BJ (cell line): ENCODE results near the gene SUCLA2. TPM values are rescaled to one million over a fixed set of nuclear protein-coding genes. Genes with fewer than 3 reads are reported as not detected.

ENCODE experiments used
- CTCF ChIA-PET: fragments of 350-600 bp; formaldehyde crosslinking; extraction: SDS; loops from one replicate; lab custom pipeline; 2021; ENCODE audit warnings: antibody characterized with exemption, inconsistent platforms; lab: Yijun Ruan, JAX
- POLR2A ChIA-PET: fragments of 300-600 bp; sonication (Branson Sonifier 250); formaldehyde crosslinking; extraction: SDS; loops from one replicate; lab custom pipeline; 2021; ENCODE audit warnings: antibody characterized with exemption; lab: Charles Lee
- DNase-seq: peaks from one replicate; pipeline ENCODE4 v3.0.0-alpha.2; 2011; ENCODE audit warnings: low read depth
- H3K27me3 ChIP-seq: 2 replicates; pipeline ENCODE4 v1.6.0; 2011; ENCODE audit warnings: low read length; ENCODE audit not compliant: control insufficient read depth, insufficient read depth
- H3K36me3 ChIP-seq: 2 replicates; pipeline ENCODE4 v1.5.1; 2011; ENCODE audit warnings: low read length; ENCODE audit not compliant: control insufficient read depth, insufficient read depth
- H3K4me3 ChIP-seq: 2 replicates; pipeline ENCODE4 v1.5.1; 2011; ENCODE audit warnings: low read depth, mild to moderate bottlenecking, control low read depth, low read length
- CTCF ChIP-seq: IDR thresholded peaks from 2 replicates; pipeline ENCODE4 v1.5.1; 2011; ENCODE audit warnings: low read depth, mild to moderate bottlenecking, control low read depth, inconsistent platforms, low read length, moderate library complexity; ENCODE audit not compliant: insufficient read depth
- polyA plus RNA-seq: library from polyadenylated mRNA; depleted of rRNA; stranded (reverse); fragments of >200 nt; gene quantifications from 2 replicates; pipeline ENCODE4 v1.2.3, GENCODE V29; 2011

The SUCLA2 gene
- polyA plus RNA-seq, 1 experiment: 19.1 TPM

GRCh38 chr13:48040049-48040448 is 39.0 kb upstream of the SUCLA2 start:
- H3K27me3 ChIP-seq: no peaks in the 10 kb centered on the region
- TF ChIP-seq CTCF: no peak
- ChIA-PET CTCF (interaction anchor here (1.0 kb wide), 1 partner anchor 729 kb away, joined by 3 read pairs; no protein-coding TSS in a partner anchor), POLR2A (no interaction called here)
- peaks cover 1% of the 10 kb centered on the region; the same call in 1 of the 2 replicates for H3K36me3 ChIP-seq
- no peak for DNase-seq
- no peak overlapping the region for H3K4me3 ChIP-seq

GRCh38 chr13:48038761-48039160 is 37.7 kb upstream of the SUCLA2 start:
- ChIA-PET POLR2A (no interaction called here), CTCF (interaction anchor here (0.9 to 3.1 kb wide), 17 partner anchors 9 to 1238 kb away, joined by 3 to 38 read pairs (median 4); partner anchors contain the start of genes MED4 and SUCLA2)
- Histone ChIP-seq H3K36me3 (peaks cover 1% of the 10 kb centered on the region; the same call in 1 of the 2 replicates), H3K27me3 (no peaks in the 10 kb centered on the region), H3K4me3 (no peak overlapping the region)
- DNase-seq: no peak
- no peak for TF ChIP-seq CTCF

- H3K27me3 ChIP-seq: no peaks in the 10 kb centered on the region
- ChIA-PET CTCF (interaction anchor here (0.6 to 3.1 kb wide), 27 partner anchors 10 to 1237 kb away, joined by 3 to 38 read pairs (median 4); partner anchors contain the start of genes MED4 and SUCLA2), POLR2A (no interaction called here)
- H3K36me3 ChIP-seq: peaks cover 1% of the 10 kb centered on the region; the same call in 1 of the 2 replicates
- peak; percentile 61 for DNase-seq
- peak within 1 kb of the TSS; percentile 77 for H3K4me3 ChIP-seq
- peak; percentile 99 for TF ChIP-seq CTCF
Observed at GRCh38 chr13:48037346-48038173, 36.5 kb upstream of the SUCLA2 start, which contains the start of gene NUDT15. Gene NUDT15 (plus strand): TSS chr13:48037726. CDS start chr13:48037747, 21 bp downstream.

- no peak for TF ChIP-seq CTCF
- DNase-seq: no peak
- H3K27me3 ChIP-seq: no peaks in the 10 kb centered on the region
- ChIA-PET POLR2A (no interaction called here), CTCF (no interaction called here)
- no peak overlapping the region for H3K4me3 ChIP-seq
- H3K36me3 ChIP-seq: no peaks in the 10 kb centered on the region
Observed at GRCh38 chr13:48029859-48030258, 28.8 kb upstream of the SUCLA2 start.

- ChIA-PET CTCF (interaction anchor here (0.5 to 3.0 kb wide), 2 partner anchors 9 to 63 kb away, joined by 3 to 17 read pairs; partner anchors contain the start of gene NUDT15), POLR2A (no interaction called here)
- Histone ChIP-seq H3K27me3 (no peaks in the 10 kb centered on the region), H3K4me3 (no peak overlapping the region), H3K36me3 (no peaks in the 10 kb centered on the region)
- no peak for TF ChIP-seq CTCF
- DNase-seq: no peak
Observed at GRCh38 chr13:48028066-48028465, 27.0 kb upstream of the SUCLA2 start.
